UCSD-AML1 (cell line): Measurements from ENCODE around the gene FAM117A.

Source experiments
- DNase-seq: peaks from one replicate; lab custom pipeline; 2025; ENCODE audit not compliant: unreplicated experiment; lab: John Stamatoyannopoulos, UW

The FAM117A gene

DNA sequence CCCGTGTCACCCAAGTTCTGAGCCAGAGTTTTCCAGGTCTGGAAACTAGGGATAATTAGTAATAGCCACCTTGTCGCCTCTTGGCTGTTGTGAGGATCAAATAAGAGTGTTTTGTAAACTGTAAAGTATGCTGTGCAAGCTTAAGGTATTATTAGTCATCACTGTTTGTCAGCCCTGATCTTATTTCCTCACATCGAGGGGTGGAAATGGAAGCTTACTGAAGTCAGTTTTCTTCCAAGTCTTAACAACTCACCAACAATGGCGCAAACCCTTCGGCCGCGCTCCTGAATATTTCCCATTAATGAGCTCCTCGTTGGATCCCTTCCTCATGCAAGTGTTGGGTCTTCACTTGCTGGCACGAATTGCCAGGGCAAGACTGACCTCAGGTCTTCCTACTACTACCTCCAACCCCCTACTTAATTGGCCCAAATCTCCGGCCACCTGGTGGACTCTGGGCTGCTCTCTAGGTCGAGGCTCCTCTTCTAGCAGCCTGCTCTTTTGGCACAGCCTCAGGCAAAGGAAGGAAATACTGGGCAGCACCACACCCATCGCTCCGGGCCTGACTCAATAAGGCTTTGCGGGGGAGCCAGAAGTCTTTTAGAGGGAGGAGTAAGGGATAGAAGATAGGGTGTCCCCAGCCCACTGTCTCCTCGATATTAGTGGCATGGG lies 55.3 kb downstream of the FAM117A start:
- DNase-seq: no peak

DNA sequence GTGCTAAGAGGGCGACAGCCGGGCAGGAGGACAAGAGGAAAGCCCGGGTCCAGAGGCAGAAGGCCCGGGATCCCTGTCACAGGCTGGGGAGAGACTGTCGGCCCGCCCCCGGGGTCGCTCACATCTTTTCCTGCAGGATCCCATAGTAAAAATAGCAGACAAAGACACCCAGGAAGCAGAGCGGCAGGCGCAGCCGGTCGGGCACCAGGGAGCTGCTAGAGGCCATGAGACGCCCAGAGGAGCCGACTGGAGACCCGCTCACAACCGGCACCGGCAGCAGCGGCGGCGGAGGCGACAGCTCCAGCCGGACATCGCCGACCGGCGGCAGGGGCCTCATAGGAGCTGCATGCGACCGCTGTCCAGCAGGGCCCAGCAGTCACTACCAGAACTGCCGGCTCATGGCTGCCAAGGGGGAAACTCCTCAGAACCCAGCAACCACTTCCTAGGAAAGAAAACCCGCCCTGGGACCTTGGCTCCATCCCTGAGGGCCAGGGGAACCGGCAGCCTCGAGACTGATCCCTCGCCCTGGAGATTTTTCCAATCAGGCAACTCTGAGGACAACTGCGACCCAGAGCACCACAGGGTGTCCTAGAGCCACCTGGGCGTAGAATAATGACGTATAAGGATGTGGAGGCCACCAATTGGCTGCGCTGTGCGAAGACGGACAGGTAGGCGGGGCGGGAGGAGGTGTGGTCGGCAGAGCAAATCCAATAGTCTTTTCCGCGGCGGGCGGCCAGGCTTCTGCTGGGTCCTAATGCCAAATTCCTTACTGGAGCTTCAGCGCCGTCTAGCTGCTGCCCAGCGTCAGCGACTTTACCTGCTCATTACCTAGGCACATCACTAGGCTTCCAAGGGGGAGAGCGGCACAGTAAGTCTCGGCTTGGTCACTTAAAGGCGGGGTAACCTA lies 56.1 kb downstream of the FAM117A start, which contains the start of gene SLC35B1:
Gene SLC35B1 (minus strand): TSS at position 357 of the 907 bp plus-strand sequence. CDS start 131 bp downstream, at position 226.
- DNase-seq: peak; percentile 97

DNA sequence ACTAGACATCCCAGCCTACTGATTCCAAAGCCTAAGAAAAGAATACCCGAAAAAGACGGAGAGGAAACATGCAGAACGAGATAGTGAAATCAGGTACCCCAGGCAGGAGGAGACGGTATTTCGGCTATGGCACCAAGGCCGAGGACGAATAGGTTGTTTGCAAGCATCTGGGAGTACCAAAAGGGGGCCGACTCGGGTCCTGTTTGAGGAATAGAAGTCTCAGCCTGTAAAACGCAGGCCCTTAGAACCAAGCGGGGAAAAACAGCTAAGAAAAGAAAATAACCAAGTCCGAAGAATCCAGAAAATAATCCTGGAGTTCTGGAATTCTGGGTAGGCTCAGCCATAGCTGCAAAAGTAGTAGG lies 56.7 kb downstream of the FAM117A start:
- no peak for DNase-seq

DNA sequence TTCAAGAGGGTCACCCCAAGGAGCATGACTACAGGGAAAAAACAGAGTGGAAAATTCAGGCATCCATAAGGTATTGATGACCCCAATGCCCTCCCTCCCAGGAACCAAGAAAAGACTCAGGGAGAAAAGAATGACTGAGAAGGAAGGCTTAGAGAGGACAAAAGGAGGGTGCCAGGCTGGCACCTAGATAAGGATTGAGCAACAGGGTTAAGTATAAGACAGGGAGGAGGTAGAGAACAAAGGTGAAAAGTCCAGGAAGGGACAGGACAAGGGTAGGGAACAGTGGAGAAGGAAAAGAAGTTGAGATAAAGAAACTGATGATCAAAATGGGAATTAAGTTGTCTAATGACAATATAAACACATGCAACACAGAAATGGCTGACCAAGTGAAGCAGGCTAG lies 58.7 kb downstream of the FAM117A start:
- DNase-seq: no peak

DNA sequence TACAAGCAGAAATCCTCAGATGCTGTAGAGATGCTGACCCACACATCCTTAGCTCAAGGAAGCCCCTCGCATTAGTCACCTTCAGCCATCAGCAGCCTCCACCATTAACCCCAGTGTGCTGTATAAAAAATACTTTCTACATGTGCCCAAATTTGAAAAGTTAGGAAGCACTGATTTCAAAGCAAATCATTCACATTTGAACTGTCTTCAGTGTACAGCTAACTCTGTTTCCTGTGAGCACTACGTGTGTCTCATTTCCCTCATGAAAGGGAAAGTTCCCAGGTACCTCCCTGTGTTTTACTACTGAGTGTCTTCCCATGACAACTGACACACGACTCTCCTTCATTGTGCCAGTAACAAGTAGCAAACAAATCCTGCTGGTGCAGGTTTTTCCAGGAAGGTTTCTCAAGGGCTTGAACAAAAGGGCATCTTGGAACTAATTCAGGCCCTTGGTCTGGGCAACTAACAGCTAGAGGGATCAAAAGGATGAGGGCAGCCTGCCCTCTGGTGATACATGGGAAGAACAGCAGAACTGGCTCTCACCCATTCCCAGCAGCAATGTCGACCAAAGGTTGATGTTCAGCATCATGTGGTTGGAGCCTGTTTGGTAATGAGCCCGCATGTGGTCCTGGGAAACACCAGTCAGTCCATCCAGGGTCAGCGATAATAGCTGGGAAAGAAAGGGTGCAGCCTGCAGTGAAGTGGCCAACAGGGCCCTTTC lies 60.2 kb downstream of the FAM117A start:
- DNase-seq: peak; percentile 33

DNA sequence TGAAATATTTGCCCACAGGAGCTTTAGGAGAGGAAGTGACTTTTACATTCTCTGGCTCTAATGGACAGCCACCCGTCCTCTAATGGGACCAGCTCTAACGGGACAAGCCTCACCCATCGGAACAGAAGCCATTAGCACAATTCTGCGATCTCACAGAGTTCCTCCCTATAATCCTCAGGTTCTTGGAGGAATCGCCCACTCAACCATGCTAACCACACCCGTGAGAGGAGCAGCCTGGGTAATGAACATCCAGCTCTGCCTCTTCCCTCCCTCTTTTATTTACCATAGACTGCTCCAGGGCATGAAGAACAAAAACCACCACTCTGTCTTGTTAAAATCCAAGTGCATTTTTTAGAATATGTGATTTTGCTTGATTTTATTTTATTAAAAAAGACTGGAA lies 63.0 kb downstream of the FAM117A start:
- no peak for DNase-seq

DNA sequence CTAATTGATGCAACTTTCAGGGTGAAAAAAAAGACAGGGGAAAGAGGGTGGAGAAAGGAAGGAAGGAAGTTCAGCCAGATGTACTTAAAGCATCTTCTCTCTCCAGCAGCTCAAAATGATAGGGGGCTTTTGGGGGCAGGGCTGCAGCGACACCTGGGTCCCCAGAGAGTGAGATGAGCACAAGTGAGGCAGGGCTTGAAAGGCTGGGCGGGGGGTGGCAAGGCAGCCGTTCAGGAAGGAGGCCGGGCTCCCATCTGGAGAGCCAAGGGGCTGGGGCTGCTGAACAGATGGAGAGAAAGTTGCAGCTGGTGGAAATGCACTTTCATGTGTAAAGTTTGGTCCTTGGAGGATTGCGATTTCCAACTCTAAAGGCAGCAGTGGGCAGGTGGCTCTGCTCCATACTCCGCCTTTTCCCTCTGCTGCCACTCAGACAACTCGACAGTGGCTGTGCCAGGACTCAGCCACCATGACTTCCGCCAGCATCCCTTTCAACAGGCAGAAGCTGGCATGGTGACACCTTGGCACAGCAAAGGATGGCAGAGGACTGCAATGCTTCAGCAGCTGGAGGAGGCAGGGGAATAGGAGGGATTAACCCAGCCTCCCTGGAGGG lies 63.9 kb downstream of the FAM117A start:
- no peak for DNase-seq

DNA sequence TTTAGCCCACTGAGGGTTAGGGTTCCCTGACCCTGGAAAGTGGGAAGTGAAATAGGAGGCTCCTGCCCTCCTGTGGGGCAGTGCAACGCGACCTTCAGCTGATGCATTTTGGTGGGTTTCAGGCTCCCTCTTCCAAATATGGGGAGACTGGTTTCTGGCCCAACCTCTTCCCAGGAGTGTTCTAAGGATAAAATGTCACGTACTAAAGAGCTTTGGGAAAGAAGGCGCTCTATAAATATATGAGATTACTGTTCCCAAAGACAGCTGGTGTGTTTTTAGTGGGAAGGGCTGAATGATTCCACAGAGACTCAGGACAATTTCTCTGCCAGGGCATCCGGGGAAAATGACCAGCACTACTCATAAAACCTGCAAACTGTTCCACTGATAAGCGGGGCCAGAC lies 65.9 kb downstream of the FAM117A start:
- DNase-seq: no peak

DNA sequence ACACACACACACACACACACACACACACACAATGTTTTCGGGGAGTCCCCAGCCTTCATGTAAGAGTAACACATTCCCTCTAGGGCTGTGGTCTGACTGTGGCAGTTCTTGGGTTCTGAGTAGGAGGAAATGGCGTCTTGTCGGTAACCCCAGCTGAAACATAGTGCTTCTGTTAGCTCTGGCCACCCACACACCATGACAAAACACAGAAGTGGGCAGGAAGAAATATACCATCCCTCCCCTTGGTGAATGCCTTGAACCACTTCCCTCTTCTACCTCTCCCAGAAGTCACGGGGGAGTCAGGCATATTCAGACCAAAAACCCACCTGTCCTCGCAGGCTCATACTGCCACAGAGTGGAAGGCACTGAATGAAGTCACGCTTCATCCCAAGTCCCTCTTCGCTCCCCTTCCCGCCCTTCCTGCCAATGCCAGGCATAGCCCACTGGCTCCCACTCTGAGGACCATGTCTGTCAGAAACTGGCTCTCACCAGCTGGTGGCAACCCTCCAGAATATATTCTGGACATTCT lies 67.6 kb downstream of the FAM117A start:
- DNase-seq: peak; percentile 69

DNA sequence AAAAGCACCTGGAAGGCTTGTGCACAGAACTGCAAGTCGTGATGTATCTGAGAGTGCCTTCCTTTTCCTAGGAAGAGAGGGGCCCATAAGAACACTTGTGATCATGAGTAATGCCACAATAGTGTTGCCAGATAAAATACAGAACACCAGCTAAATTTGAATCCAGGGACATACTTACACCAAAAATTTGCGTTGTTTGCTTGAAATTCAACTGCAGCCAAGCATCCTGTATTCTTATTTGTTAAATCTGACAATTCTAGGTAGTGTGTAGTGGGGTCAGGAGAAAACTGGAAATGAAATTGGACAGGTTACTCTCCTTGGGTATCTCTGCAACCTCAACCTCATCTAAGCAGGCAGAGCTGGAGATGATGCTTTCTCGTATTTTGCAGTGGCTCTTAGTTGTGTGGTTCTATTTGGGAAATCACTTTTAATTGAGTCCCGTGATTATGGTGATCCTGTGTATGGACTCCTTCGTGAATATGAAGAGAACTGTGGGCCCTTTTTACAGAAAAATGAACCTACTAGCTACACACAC lies 68.2 kb downstream of the FAM117A start:
- no peak for DNase-seq

DNA sequence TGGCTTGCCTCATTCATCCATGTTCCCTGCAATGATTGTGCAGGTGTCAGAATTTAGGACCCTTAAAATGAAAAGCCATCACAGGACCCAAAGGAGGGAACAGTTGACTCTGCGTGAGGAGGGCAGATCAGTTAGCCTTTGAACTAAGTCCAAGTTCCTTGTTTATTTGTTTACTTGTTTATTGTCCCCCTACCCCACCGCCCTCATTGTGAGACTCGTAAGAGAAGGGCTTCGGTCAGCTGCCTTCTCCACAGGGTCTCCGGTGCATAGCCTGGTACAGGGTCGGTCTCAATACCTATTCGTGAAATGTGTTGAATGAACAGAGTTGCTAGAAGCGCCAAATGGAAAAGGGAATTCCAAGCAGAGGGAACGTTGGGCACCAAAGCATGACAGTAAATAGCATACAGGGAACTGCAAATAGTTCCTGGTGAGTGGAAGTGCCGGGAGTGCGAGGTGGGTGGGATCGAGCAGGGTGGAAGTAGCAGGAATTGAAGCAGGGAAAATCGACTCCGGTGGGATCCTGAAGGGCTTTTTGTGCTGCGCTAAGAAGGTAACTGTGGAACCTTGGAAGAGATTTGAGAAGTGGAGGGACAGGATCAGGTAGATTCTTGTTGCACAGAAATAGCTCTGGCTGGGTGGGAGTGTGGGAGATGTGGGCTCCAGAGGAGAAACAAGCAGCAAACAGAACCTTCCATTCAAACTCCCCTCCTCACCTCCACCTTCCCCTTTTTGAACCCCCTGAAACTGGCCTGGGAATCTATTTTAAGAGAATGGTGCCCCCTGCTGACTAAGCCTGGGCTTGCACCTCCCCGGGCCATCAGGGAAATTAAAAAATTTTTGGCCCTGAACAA lies 68.9 kb downstream of the FAM117A start:
- DNase-seq: peak; percentile 63

DNA sequence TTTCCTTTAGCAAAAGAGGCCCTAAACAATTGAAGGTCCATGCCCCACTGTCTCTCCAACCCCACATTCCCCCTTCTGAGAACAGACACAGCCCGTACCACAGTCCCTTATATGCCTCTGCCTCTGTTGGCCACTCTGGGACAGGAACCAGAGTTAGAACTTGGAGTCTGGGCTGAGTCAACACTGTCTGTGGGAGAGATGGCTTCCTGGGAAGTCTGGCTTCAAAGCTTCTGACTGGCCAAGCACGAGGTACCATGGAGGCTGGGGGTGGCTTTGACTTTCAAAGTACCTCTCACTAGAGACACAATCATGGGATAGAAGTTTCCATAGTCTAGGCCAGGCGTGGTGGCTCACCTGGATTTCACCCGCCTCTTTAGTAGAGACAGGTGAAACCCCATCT lies 71.2 kb downstream of the FAM117A start:
- no peak for DNase-seq

DNA sequence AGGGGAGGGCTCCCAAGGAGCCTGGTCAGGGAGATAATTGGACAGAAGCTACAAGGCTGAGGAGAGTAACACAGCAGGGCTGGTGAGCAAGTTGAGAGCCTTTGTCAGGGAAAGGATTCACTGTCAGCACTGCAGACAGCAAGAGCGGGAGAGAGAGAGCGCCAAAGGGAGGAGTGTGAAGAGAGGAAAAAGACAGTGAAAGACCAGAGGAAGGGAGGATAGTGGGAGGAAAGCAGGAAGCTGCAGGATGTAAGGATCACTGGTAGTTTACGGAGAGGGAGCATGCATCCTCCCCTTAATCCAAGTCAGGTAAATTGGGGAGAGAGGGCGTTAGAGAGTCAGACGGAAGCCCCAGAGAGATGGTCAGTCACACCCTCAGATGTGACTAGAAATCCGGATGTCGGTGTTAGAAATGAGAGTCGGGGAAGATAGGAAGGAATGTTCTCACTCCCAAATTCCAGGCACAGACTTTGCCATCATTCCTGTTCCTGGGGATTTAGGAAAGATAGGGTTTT lies 72.2 kb downstream of the FAM117A start:
- DNase-seq: no peak

DNA sequence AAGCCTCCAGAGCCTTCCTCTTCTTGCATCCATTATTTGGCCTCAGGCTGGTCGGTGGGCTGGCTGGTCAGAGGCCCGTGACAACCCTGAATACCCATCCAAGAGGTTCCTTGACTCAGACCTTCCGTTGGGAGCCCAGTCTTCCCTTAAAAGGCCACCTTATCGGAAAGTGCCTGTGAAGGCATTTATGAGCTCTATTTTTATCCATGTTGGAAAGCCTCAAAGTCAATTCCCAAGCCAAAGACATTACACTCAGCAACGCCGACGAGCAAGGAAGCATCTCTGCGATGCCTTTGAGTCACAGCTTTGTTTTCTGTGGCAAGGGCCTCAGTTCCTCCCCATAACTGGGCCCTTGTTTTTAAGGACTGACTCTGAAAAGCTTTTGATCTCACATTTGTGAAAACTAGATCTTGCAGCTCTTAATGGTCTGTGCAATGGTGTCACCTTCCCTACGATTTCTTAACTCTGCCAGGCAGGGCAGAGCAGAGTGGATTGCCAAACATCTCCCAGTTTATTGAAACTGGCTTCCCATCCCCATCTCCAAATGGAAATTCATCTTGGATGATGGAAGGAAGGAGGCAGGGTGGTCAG lies 72.8 kb downstream of the FAM117A start:
- DNase-seq: no peak

DNA sequence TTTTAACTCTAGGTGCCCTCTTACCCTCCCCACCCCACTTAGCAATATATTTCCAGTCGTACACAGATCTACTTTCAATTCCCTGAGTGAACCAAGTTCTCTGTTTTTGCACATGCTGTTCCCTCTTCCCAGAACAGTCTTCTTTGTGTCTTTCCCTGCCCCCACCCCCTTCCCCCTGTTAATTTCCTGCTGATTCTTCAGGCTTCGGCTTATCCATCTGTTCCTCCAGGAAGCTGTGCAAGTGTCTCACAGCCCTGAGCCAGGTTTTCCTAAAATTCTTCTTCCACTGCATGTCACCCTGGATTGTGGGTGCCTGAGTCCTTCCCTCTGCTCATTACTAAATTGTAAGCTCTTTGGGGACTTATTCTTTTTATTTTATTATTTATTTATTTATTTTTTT lies 73.7 kb downstream of the FAM117A start:
- DNase-seq: no peak

DNA sequence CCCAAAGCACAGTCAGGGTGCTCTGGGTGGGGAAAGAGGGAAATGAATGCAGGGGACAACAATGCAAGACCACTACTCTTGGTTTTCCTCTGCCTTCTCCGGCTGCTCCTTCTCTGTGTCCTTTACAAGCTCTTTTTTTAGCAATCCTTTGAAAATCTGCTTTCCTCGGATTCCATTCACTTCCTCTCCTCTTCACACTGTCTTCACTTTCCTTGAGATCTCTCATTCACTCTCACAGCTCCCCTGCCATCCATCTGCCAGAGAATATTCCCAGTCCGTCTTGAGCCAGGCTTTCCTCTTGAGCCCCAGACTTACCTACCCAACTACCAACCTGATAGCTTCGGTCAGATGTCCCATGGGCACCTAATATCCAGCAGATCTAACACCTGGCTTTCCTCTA lies 75.1 kb downstream of the FAM117A start:
- DNase-seq: no peak

DNA sequence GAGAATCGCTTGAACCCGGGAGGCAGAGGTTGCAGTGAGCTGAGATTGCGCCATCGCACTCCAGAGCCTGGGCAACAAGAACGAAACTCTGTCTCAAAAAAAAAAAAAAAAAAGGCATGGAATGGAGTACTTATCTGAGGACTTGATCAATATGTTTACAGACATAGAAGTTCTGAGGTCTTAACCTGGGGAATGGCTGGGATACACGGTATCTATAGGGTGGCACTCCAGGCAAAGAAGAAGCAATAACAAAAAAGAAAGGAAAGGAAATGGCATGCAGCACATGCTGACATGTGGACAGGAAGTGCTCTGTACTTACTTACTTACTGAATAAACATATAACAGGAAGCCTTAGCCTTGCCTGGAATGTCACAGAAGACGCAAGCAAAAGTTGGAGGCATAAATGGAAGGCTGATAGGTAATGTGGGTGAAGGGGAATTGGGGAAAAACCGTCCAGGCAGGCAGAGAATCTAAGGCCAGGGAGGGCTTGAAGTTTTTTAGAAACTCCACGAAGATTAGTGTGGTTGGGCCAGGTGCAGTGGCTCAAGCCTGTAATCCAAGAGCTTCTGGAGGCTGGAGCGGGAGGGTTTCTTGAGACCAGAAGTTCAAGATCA lies 75.9 kb downstream of the FAM117A start:
- peak; percentile 35 for DNase-seq

DNA sequence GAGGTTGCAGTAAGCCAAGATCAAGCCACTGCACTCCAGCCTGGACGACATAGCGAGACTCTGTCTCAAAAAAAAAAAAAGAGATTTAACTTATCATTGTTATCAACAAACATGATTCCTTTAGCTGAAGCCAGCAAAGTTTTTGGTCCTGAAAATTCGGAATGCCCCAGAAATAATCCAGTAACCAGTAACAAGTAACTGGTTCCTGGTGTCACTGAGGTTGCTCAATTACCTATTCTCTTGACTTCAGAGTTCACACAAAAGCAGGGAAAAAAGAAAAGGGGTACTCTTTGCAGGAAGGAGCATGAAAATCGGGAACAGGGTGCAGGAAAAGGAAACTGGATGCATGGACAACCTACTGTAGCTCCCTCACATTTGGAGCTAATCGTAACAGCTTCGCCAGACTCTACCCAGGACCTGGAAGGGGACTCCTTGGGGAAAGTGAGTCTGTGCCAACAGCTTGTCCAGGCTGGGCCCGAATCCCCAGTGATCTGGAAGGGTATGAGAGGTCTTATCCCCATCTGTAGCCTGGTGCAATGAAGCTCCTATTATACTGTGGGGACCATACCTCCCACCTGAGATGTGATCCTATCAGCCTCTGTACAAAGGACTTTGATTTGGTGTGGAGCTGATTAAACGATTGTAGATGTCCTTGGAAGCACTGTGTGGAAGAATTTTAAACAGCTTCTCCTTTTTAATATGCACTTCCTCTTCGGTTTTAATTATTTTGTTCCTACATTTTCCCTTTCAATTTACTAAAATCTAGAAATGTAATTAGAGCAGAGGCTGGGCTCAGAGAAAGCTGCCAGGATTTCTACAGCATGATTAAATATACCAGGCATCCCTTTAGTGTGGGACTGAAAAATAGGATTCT lies 82.6 kb downstream of the FAM117A start:
- no peak for DNase-seq
